ENCODE results near the gene MEGF6.
"Not testable (repeated sequence)": the region's sequence is repeated elsewhere in the genome, so short reads cannot be mapped to it uniquely, and the experiment has no call there.

MEGF6 gene

DNA sequence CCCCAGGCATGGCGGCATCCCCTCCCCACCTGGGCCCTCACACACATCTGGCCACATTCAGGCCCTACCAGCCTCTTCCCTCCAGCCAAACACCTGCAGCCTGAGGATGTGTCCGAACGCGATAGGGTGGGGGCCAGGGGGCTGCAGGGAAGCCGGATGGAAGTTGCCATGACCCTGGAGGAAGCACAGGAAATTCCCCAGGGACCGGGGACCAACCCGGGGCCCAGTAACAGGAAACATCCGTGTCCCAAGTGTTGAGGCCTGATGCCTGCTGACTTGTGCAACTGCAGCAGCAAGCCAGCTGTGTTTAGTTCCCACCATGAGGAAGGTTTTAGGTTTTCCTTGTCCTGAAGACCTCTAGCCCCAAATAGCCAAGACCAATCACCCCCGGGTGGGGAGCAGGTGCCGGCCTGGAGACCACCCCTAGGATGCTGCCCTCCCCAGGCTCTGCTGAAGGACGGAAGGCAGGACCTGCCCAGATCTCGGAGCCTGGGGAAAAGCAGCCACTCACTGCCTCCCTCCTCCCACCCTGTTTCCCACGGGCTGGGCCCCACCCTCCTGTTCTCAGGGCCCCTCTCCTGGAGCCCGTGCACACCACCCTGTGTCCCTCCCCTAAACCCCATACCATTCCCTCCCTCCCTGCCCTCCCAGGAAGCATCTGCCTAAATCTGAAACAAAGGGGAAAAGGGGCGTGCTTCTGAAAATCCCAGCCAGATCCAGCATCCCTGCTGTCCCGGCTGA is 29.8 kb downstream of the MEGF6 start:
- H3K4me3 Mint-ChIP-seq, result no peak overlapping the region
- no peaks in the 10 kb centered on the region for H3K27me3 Mint-ChIP-seq
- no peak overlapping the region for H3K27ac Mint-ChIP-seq
- no peaks in the 10 kb centered on the region for H3K4me1 Mint-ChIP-seq
- H3K36me3 Mint-ChIP-seq, result no peaks in the 10 kb centered on the region
- H3K9me3 Mint-ChIP-seq, result no peaks in the 10 kb centered on the region

DNA sequence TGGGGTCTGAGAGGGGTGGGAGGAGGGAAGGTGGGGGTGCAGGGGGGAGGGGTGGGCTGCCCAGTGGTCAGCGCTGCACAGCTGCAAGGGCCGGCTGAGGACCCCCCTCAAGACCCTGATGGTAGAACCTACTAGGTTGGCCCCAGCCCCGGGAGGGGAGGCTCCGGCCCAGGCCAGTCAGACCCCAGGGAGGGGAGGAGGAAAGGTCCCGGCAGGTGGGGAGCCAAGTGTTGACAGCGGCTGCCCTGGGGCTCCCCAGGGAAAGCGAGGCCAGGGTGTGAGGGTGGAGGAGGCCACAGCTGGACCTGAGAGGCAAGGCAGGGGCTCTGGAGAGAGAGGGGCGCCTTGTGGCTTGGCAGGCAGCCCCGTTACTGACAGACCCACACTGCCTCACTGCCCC is 31.1 kb downstream of the MEGF6 start:
- no peaks in the 10 kb centered on the region for H3K9me3 Mint-ChIP-seq
- no peak overlapping the region for H3K4me3 Mint-ChIP-seq
- no peaks in the 10 kb centered on the region for H3K27me3 Mint-ChIP-seq
- H3K27ac Mint-ChIP-seq, result no peak overlapping the region
- no peaks in the 10 kb centered on the region for H3K36me3 Mint-ChIP-seq
- H3K4me1 Mint-ChIP-seq, result no peaks in the 10 kb centered on the region

DNA sequence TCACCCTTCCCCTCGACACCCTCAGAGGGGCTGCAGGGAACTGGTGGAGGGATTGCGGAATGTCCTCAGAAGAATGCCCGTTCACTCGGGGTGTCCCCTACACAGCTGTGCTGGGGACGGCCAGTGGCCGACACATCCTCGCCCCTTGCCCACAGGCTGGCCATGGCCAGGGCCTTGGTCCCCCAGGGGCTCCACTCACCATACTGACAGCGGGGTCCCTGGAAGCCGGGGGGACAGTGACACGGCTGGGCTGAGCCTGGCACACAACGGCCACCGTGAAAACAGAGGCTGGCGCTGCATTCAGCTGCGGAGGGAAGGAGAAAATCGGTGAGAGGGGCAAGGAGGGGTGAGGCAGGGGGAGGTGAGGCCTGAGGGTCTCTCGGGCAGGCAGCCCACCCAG is 31.7 kb downstream of the MEGF6 start:
- no peaks in the 10 kb centered on the region for H3K36me3 Mint-ChIP-seq
- H3K4me1 Mint-ChIP-seq, result no peaks in the 10 kb centered on the region
- no peak overlapping the region for H3K27ac Mint-ChIP-seq
- H3K4me3 Mint-ChIP-seq, result no peak overlapping the region
- H3K9me3 Mint-ChIP-seq, result no peaks in the 10 kb centered on the region
- no peaks in the 10 kb centered on the region for H3K27me3 Mint-ChIP-seq

DNA sequence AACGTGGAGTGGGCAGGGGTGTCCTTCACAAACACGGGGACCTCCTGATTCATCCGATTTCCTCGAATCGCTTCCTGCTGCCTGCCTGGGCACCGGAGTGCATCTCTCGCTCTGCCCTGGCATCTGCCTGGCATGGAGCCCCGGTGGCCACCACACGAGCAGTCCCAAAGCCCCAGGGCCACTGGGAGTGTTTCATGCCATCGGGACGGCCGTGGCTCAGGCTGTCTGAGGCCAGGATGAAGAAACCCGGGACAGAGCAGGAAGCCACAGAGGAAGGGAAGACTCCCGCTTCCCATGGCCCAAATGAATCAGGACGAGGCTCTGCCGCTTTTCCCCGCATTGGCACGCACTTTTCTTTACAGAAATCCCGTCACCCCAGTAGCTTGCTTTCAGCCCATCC is 32.4 kb downstream of the MEGF6 start:
- Mint-ChIP-seq H3K9me3 (no peaks in the 10 kb centered on the region), H3K36me3 (no peaks in the 10 kb centered on the region), H3K27ac (peak overlapping the region; percentile 23), H3K27me3 (no peaks in the 10 kb centered on the region), H3K4me3 (no peak overlapping the region), H3K4me1 (no peaks in the 10 kb centered on the region)

DNA sequence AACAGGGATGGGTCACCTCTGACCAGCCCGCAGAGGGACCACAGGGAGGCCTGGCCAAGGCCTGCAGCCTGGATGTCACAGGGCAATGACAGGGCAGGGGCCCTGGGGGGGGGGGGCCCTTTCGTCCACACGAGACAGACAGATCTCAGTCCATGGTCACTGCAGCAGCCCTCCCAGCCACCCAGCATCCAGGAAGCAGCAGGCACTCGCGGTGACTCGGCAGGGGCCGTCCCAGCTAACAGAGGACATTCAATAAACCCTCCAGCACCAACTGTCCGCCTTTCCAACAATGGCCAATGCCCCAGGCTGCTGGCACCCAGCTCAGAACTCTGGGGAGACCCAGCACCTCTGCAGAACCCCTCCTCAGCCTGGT is 32.9 kb downstream of the MEGF6 start:
- Mint-ChIP-seq H3K27ac (no peak overlapping the region), H3K9me3 (no peaks in the 10 kb centered on the region), H3K36me3 (no peaks in the 10 kb centered on the region), H3K4me3 (no peak overlapping the region), H3K4me1 (no peaks in the 10 kb centered on the region), H3K27me3 (no peaks in the 10 kb centered on the region)

DNA sequence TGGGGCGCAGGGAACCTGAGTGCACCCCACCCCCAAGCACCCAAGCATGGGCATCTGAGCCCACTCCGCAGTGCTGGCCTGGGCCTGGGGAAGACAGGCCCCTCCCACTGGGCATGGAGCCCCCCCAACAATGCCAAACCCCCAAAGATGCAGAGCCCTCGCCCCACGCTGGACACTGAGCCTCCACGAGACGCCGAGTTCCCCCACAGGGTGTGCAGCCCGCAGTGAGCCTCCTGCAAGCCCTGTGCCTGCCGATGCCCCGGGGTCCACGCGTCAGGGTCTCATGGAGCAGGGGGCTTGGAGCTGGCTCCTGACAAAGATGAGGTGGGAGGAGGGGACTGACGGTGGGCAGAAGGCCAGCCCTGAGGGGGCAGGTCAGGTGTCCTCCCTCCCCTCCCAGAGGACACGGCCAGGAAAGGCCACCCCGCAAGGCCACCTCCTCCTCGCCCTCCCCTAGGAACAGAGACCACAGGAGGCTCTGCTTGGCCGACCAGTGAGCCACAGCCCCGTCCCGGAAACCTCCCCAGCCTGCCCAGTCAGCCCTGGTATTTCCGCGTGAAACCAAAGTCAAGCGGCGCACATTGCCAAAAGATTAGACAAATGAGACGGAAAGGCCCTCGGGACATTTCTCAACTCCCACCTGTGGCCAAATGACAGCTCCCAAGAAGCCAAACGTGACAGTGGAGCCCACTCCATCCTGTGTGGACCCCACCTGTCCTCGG is 33.4 kb downstream of the MEGF6 start:
- Mint-ChIP-seq H3K36me3 (no peaks in the 10 kb centered on the region), H3K27ac (no peak overlapping the region), H3K9me3 (no peaks in the 10 kb centered on the region), H3K4me3 (no peak overlapping the region), H3K4me1 (no peaks in the 10 kb centered on the region), H3K27me3 (no peaks in the 10 kb centered on the region)

DNA sequence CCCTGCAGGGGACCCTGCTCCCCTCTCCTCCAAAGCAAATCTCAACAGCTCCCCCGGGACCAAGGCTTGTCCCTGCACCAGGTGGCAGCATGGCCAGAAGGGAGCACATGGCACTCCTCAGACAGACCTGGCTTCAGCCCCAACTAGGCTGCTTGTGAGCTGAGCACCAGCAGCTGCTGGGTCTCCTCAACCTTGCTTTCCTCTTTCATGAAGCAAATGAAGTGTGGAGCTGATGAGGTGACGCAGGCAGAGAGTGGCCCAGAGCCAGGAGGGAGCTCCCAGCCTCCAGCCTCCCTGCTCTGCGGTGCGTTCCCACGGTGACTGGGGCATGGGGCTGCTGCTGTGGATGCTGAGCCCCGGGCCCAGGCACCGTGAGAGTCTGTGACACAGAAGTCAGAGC is 34.0 kb downstream of the MEGF6 start:
- H3K36me3 Mint-ChIP-seq, result no peaks in the 10 kb centered on the region
- no peaks in the 10 kb centered on the region for H3K27me3 Mint-ChIP-seq
- no peak overlapping the region for H3K27ac Mint-ChIP-seq
- no peaks in the 10 kb centered on the region for H3K9me3 Mint-ChIP-seq
- no peaks in the 10 kb centered on the region for H3K4me1 Mint-ChIP-seq
- no peak overlapping the region for H3K4me3 Mint-ChIP-seq

DNA sequence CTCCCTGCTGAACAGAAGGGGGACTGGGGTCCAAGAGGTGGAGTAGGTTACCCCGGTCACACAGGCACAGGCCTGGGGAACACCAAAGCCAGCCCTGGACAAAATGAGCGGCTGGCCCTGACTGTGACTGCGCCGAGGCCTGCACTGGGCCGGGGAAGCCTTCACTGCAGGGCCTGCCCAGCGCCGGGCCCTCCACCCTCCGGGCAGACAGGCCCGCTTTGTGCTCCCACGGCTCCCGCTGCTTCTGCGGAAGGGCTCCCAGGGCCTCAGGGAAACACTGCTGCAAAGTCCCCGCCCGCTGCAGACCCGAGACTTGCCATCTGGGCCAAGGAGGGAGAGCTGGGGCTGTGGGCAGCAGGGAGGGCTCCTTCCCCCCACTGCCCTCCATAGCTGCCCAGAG is 35.3 kb downstream of the MEGF6 start:
- no peak overlapping the region for H3K4me3 Mint-ChIP-seq
- H3K4me1 Mint-ChIP-seq, result no peaks in the 10 kb centered on the region
- H3K27ac Mint-ChIP-seq, result no peak overlapping the region
- H3K36me3 Mint-ChIP-seq, result no peaks in the 10 kb centered on the region
- no peaks in the 10 kb centered on the region for H3K9me3 Mint-ChIP-seq
- H3K27me3 Mint-ChIP-seq, result no peaks in the 10 kb centered on the region

DNA sequence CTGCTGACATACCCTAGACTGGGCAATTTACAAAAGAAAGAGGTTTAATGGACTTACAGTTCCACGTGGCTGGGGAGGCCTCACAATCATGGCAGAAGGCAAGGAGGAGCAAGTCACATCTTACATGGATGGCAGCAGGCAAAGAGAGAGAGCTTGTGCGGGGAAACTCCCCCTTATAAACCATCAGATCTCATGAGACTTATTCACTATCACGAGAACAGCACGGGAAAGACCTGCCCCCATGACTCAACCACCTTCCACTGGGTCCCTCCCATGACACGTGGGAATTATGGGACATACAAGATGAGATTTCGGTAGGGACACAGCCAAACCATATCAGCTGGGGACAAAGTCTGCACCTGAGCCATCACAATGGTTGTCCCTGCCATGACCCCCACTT is 35.8 kb downstream of the MEGF6 start:
- H3K9me3 Mint-ChIP-seq, H3K36me3 Mint-ChIP-seq, H3K4me3 Mint-ChIP-seq, H3K27ac Mint-ChIP-seq, H3K4me1 Mint-ChIP-seq, H3K27me3 Mint-ChIP-seq: not testable (repeated sequence)

DNA sequence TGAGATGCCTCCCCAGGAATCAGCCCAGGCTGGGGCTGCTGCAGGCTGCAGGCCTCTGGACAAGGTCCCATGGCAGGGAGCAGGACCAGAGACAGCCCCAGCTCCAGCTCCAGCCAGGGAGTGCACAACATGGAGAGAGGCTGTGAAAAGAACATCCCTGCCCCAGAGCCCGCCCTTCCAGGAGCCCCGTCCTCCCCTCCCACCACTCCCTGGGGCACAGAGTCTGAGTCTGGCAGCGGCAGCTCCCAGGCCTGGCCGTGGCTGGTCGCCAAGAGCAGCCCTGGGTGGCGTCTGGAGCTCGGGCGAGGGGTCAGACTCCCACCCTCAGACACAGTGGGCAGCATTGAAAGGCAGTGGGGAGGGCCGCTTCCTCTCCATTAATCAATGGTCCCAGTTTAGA is 37.8 kb downstream of the MEGF6 start:
- no peaks in the 10 kb centered on the region for H3K9me3 Mint-ChIP-seq
- H3K4me3 Mint-ChIP-seq, result no peak overlapping the region
- no peak overlapping the region for H3K27ac Mint-ChIP-seq
- H3K36me3 Mint-ChIP-seq, result no peaks in the 10 kb centered on the region
- H3K27me3 Mint-ChIP-seq, result no peaks in the 10 kb centered on the region
- no peaks in the 10 kb centered on the region for H3K4me1 Mint-ChIP-seq

DNA sequence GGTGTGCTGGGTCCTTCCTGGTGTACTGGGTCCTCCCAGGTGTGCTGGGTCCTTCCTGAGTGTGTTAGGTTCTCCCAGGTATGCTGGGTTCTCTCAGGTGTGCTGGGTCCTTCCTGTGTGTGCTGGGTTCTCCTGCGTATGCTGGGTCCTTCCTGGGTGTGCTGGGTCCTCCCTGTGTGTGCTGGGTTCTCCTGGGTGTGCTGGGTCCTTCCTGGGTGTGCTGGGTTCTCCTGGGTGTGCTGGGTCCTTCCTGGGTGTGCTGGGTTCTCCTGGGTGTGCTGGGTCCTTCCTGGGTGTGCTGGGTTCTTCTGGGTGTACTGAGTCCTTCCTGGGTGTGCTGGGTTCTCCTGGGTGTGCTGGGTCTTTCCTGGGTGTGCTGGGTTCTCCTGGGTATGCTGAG is 38.7 kb downstream of the MEGF6 start:
- not testable (repeated sequence) for H3K4me1 Mint-ChIP-seq, H3K9me3 Mint-ChIP-seq, H3K36me3 Mint-ChIP-seq, H3K27ac Mint-ChIP-seq, H3K27me3 Mint-ChIP-seq, H3K4me3 Mint-ChIP-seq

DNA sequence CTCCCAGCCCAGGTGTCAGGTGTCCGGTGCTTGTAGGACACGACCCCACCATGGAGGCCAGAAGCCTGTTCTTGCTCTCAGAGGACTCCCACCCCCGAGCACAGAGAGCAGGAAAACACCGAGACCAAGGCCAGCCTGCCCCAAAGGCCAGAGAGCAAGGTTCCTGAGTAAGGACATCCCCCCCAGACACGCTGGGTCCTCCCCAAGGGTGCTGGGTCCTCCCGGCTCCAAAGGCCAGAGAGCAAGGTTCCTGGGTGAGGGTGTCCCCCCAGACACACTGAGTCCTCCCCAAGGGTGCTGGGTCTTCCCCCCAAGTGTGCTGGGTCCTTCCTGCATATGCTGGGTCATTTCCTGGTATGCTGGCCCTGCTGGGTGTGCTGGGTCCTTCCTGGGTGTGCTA is 40.0 kb downstream of the MEGF6 start:
- H3K27me3 Mint-ChIP-seq, result no peaks in the 10 kb centered on the region
- no peaks in the 10 kb centered on the region for H3K36me3 Mint-ChIP-seq
- H3K4me1 Mint-ChIP-seq, result no peaks in the 10 kb centered on the region
- H3K27ac Mint-ChIP-seq, result no peak overlapping the region
- H3K4me3 Mint-ChIP-seq, result no peak overlapping the region
- no peaks in the 10 kb centered on the region for H3K9me3 Mint-ChIP-seq

DNA sequence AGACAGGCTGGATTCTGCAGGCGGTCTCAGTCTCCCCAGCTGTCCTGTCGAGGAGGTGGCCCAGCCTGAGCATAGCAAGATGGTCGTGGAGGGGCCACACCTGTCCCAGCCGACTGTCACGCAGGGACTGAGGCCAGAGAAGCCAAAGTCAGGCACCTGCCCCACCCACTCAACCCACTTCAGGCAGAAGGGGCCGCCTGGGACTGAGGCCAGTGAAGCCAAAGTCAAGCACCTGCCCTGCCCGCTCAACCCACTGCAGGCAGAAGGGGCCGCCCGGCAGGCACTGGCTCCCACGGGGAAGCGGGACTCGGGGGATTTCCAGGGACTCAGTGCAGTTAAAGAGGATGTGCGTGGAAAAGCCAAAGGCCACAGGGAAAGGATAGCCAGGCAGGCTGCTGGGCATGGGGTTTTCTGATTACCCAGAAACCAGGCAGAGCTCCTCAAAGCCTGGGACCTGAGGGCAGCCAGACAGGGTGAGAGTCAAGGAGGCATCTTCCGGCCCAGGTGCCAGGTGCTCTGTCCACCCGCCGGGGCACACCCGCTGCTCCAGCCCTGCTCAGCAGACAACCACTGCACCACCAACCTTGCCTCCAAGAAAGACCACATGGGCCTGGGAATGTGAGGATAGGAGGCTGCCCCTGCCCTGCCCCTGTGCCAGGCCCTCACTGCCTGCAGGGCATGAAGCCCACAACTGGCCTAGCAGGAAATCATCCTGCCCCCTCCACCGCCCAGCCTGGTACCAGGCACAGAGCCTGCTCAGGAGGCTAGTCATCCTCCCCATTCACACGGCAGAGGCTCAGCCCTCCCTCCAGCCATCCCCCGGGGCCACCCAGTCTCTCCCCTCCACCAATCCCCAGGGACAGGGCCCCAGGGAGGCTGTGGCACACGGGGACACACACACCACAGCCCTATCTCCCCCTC is 41.0 kb downstream of the MEGF6 start:
- Mint-ChIP-seq H3K27me3 (no peaks in the 10 kb centered on the region), H3K4me1 (no peaks in the 10 kb centered on the region), H3K36me3 (no peaks in the 10 kb centered on the region), H3K27ac (no peak overlapping the region), H3K4me3 (no peak overlapping the region), H3K9me3 (no peaks in the 10 kb centered on the region)

DNA sequence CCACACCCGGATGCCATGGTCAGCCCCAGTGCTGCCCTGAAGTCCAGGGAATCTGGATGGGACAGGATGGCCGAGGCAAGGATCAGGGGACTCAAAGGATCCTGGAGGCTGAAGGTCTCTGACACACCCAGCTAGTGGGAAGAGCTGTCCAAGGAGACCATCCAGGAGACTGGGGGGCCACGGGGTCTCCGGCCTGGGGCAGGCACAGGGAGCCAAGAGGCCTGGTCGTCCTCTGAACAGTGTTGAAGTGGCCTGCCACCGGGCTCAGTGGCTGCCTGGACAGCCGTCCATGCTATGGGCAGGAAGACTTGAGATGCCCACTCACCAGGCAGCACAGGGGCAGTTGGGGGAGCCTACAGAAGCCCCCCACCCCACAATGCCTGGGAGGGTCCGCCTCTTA is 41.9 kb downstream of the MEGF6 start:
- H3K9me3 Mint-ChIP-seq, result no peaks in the 10 kb centered on the region
- no peak overlapping the region for H3K27ac Mint-ChIP-seq
- no peaks in the 10 kb centered on the region for H3K4me1 Mint-ChIP-seq
- H3K4me3 Mint-ChIP-seq, result no peak overlapping the region
- no peaks in the 10 kb centered on the region for H3K27me3 Mint-ChIP-seq
- H3K36me3 Mint-ChIP-seq, result no peaks in the 10 kb centered on the region

DNA sequence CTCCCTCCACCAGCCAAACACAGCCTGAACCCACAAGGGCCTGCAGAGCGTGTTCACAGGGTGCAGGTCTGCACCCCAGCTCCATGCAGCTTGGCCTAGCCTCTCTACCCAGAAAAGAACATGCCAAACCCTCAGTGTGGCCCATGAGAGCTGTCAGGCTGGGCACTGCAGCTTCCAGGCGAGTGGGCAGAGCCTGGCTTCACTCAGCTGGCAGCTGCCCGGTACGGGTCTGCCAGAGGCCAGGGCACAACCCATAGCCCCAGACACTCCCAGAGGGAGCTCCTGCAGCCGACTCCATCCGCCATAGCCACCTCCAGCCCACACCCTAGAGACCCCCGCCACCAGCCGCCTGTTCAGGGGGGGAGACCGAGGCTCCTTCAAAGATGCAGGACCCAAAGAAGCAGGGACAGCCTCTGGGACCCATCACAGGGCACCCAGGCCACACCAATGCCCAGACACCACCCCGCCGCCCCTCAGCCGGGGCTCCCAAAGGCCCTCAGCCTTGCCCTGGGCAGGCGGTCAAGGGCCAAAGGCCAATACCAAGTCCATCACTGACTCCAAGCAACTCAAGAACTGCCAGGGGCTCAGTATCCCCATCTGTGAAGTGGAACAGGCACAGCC is 42.4 kb downstream of the MEGF6 start:
- no peaks in the 10 kb centered on the region for H3K4me1 Mint-ChIP-seq
- H3K27ac Mint-ChIP-seq, result no peak overlapping the region
- H3K4me3 Mint-ChIP-seq, result no peak overlapping the region
- H3K27me3 Mint-ChIP-seq, result no peaks in the 10 kb centered on the region
- H3K9me3 Mint-ChIP-seq, result no peaks in the 10 kb centered on the region
- H3K36me3 Mint-ChIP-seq, result no peaks in the 10 kb centered on the region
